ENCODE data around the gene HEMGN.

HEMGN gene, protein sequence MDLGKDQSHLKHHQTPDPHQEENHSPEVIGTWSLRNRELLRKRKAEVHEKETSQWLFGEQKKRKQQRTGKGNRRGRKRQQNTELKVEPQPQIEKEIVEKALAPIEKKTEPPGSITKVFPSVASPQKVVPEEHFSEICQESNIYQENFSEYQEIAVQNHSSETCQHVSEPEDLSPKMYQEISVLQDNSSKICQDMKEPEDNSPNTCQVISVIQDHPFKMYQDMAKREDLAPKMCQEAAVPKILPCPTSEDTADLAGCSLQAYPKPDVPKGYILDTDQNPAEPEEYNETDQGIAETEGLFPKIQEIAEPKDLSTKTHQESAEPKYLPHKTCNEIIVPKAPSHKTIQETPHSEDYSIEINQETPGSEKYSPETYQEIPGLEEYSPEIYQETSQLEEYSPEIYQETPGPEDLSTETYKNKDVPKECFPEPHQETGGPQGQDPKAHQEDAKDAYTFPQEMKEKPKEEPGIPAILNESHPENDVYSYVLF

DNA sequence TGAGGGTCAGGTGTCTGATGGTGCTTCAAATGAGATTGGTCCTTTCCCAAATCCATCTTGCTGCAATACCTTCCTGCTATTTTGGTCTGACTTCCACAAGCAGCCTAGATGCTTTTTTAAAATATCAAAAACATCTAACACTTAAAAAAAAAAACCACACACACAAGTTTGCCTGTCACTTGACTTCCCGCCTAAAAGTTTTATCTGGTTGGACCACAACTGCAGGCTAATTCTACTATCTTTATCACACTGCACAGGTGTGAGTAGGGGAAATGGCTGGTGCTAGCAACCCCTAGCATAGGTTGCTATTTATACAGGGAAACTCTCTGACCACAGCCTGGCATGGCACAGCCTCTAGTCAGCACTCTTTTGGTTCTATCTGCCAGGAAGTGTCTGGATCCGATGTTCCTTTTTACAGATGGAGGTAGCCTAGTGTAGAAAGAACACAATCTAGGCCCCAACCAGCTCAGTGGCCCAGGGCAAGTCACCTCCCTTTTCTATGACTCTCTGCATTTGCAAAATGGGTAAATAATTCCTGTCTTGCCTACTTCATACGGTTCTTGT, at the start of gene HEMGN:
HEMGN (minus strand) TSS at position 92 of the 564 bp plus-strand sequence; CDS start at position 56, 36 bp downstream.
- TF ChIP-seq, protein P1, sequence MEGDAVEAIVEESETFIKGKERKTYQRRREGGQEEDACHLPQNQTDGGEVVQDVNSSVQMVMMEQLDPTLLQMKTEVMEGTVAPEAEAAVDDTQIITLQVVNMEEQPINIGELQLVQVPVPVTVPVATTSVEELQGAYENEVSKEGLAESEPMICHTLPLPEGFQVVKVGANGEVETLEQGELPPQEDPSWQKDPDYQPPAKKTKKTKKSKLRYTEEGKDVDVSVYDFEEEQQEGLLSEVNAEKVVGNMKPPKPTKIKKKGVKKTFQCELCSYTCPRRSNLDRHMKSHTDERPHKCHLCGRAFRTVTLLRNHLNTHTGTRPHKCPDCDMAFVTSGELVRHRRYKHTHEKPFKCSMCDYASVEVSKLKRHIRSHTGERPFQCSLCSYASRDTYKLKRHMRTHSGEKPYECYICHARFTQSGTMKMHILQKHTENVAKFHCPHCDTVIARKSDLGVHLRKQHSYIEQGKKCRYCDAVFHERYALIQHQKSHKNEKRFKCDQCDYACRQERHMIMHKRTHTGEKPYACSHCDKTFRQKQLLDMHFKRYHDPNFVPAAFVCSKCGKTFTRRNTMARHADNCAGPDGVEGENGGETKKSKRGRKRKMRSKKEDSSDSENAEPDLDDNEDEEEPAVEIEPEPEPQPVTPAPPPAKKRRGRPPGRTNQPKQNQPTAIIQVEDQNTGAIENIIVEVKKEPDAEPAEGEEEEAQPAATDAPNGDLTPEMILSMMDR (conservative IDR thresholded peaks at IDR 0.05; ENCODE audit: control insufficient read depth, insufficient read depth, low read depth, low read length), result no peak
- no peak for DNase-seq (ENCODE audit: low read depth)
- no peak within 1 kb of the TSS for H3K4me3 ChIP-seq (ENCODE audit: control insufficient read depth, low read depth, low read length)

DNA sequence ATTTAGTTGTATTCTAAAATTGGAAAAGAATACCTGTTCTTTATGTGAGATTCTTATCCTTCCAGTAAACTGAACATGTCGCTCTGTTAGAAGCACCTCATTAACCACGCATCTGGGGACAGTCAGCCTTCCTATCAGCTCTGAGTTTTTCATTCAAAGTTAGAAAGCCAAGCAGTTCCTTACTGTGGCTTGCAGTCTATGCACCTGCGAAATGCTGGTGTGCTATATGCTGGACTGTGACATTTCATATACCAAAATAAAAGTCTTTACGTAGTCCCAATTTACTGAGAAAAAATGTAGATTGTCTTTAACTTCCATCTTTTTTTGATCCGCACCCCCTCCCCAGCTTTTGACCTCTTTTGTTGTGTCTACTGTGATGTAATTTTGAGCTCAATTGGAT, 49.5 kb upstream of the HEMGN start:
- TF ChIP-seq, protein P1 (conservative IDR thresholded peaks at IDR 0.05; ENCODE audit: control insufficient read depth, insufficient read depth, low read depth, low read length), result no peak
- no peak overlapping the region for H3K4me3 ChIP-seq (ENCODE audit: control insufficient read depth, low read depth, low read length)
- no peak for DNase-seq (ENCODE audit: low read depth)

DNA sequence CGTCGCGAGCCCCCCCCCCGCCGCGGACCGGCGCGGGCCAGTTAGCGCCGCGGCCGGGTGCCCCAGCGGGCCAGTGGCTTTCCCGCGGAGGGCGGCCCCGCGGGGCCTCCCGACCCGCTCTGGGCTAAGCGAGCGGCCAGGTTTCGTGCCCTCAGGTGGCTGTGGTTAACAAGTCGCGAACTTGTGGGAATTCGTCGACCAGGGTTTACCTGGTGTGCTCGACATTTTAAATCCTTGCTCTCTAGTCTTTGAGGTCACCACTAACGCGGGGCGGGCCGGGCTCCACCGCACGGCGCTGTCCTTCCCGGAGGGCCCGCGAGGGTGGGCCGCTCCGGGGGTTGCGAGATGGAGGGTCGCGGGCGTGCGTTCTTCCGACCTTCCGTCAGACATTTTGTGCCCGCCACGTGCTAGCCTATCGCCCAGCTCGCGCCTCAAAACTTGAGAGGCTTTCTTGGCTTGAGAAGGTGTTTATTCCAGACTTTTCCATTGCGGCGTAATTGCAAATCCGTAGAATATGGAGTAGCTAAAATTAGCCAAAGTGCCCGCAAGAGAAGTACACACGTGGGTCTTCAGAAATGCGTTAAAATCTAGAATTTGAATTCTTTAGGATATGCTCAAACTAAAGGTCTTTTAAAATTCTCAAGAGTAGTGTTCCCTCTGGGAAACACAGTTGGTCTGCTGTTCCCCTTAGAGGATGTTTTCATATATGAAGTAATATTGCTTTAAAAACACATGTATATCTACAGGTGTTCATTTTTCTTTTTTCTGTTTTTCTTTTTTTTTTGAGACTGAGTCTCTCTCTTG, 47.3 kb upstream of the HEMGN start:
- TF ChIP-seq, protein P1 (conservative IDR thresholded peaks at IDR 0.05; ENCODE audit: control insufficient read depth, insufficient read depth, low read depth, low read length), result no peak
- H3K4me3 ChIP-seq (ENCODE audit: control insufficient read depth, low read depth, low read length), result peak overlapping the region; percentile 48
- DNase-seq (ENCODE audit: low read depth), result peak; percentile 32

DNA sequence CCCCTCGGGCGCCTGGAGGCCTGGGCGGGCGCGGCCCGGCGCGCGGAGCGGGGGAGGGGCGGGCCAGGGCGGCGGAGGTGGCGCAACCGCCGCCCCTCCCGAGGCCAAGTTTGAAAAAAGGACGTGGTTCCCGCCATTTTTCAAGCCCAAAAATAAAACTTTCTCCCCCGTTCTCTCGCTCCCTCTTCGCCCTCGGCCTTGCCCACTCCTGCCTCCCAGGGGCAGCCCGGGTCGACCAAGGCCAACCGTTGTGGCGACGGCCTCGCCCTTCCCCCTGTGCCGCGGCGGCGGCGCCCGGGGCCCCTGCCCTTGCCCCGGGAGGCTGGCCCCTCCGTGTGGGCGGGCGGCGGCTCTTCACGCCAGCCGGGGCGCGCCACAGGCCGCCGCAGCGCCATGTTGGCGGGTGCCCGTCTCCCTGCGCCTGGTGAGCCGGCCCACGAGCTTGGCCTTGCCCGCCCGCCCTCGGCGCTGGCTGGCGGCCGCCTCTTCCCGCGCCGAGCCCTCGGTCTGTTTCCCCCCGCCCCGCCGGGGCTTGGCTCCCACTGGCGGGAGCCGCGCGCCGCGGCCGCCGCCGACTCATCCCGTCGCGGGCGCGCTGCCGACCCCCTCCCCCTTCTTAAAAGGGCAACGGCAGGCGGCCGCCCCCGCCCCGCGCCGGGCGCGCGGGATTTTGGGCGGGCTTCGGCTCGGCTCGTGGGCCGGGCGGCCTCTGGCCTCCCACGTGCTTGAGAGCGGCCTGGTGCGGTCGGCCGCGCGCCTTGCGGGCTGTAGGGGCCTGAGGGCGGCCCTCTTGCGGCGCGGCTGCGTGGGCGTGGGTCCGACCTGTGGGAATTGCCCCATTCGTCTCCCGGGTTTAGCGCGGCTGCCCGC, 46.5 kb upstream of the HEMGN start:
- TF ChIP-seq, protein P1 (conservative IDR thresholded peaks at IDR 0.05; ENCODE audit: control insufficient read depth, insufficient read depth, low read depth, low read length), result no peak
- peak; percentile 78 for DNase-seq (ENCODE audit: low read depth)
- H3K4me3 ChIP-seq (ENCODE audit: control insufficient read depth, low read depth, low read length), result peak overlapping the region; percentile 75

DNA sequence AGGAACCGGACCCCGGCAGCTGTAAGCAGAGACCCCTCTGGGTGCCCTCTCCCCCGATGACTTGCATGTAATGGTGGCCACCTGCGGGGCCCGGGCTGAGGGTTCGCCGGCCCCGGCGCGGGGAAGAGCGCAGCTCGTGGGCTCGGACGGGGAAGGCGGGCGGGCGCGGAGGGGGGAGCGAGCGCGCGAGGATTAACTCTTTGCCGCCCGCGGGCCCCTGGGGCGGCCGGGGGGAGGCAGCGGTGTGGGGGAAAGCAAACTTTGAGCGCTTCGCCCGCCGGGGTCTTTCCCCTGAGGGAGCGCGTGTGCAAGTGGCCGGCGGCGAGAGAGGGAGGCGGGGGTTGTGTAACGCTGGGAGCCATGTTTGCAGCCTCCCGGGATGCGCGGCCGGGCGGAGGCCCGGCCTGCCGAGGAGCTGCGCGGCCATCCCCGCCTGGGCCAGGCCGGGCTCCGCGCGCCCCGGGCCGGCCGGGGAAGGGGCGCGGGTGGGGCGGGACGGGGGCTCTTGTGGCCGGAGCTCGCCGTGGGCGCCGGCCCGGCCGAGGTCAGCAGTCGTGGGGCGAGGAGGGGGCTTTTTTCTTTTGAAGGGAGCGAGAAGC, 45.7 kb upstream of the HEMGN start:
- H3K4me3 ChIP-seq (ENCODE audit: control insufficient read depth, low read depth, low read length), result peak overlapping the region; percentile 75
- TF ChIP-seq, protein P1 (conservative IDR thresholded peaks at IDR 0.05; ENCODE audit: control insufficient read depth, insufficient read depth, low read depth, low read length), result no peak
- DNase-seq (ENCODE audit: low read depth), result peak; percentile 7
